ENCODE data around the gene DEFB114. TPM values are rescaled to one million over a fixed set of nuclear protein-coding genes. Genes with fewer than 3 reads are reported as not detected.
"Not testable (repeated sequence)": the region's sequence is repeated elsewhere in the genome, so short reads cannot be mapped to it uniquely, and the experiment has no call there.

DEFB114 gene, protein sequence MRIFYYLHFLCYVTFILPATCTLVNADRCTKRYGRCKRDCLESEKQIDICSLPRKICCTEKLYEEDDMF
- not detected for total RNA-seq

GRCh38 chr6:49964064-49964463, at the start of gene DEFB114:
TSS of gene DEFB114 (minus strand) at chr6:49964164. CDS start at chr6:49964105, 59 bp downstream.
- DNase-seq (ENCODE audit: low spot score), result no peak

DNA sequence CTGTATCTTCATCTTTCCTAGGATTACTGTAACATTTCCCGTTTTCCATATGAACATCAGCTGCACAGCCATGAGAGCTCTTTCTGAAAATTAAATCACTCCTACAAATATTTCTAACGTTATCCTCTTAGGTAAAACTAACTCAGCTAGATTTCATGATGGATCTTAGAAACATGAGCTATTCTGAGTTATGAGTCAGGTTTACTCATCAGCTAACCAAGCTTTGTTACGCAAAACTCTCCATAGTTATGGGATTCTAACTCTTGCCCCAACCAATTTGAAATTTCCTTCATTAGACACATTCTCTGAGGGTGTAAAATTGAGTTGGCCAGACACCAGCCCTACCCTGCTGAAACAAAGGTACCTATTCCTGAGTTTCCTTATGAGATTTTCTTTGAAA, 43.9 kb upstream of the DEFB114 start:
- DNase-seq (ENCODE audit: low spot score), result no peak

DNA sequence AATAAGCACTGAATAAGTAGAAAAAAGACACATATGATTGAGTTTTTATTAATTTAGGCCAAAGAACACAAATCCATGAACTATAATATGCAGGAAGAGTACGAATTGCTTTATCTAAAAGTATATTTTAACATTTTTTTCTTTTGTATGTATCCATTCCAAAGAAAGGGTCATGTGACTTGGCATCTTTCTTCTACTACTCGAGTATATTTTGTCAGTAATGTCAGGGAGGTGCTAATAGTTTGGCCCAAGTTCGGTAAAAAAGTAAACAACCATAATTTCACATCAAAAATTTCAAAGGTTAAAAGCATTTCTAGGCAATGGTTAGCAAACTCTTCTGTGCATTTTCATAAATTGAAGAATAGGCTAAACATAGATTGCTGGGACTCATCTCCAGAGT, 39.2 kb upstream of the DEFB114 start:
- DNase-seq (ENCODE audit: low spot score), result no peak

DNA sequence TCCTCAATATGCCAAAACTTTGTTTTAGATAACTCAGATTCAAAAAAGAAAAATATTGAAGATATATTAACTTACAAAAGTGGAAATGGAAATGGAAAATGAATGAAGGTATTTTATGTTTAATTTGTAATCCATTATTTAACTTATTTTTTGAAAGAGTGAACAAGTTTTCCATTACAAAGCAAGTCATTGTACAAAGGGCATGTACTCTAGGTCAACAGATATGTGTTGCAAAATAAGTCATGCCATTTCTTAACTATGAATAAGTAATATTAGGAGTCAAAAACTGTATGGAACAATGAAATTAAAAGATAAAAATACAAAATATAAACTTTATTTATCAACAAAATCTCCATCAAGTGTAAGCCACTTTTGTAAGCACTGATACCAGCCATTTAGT, 31.3 kb upstream of the DEFB114 start:
- no peak for DNase-seq (ENCODE audit: low spot score)

GRCh38 chr6:49988900-49989299, 24.9 kb upstream of the DEFB114 start:
- DNase-seq (ENCODE audit: low spot score), result no peak

GRCh38 chr6:49987749-49988148, 23.8 kb upstream of the DEFB114 start:
- DNase-seq (ENCODE audit: low spot score), result no peak

DNA sequence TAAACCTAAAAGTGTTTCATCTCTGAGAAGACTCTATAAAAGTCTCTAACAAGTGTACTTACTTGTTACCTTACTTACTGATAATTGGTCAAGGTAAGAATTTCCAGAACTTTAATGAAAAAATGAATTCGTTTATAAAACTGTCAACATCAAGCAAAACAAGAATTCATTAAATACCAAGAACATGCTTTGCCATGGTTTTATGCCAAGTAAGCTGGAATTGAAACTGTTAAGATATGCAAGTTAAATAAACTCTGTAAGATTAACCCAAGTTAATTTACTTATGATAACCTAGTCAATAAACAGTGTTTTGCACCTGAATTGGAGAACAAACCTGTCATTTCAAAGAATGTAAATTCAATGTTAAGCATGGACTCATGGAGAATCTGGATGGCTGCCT, 22.6 kb upstream of the DEFB114 start:
- no peak for DNase-seq (ENCODE audit: low spot score)

GRCh38 chr6:49982046-49982445, 18.1 kb upstream of the DEFB114 start:
- DNase-seq (ENCODE audit: low spot score), result no peak

DNA sequence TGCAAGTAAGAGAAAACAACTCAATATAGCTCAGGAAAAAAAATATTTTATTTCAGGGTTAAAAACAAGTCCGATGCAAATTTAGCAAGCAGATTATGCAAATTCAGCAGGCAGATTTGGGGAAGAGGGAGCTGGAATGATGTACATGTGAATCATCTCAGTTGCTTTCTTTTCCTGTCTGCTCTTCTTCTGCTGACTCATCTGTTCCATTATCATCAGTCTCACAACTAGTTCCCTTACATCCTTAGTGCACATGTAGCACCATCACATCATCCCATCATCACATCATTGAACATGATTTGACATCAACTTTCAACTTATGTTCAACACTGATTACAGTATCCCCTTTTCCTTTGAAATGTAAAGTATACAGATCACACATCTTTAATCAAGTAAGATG, 16.9 kb upstream of the DEFB114 start:
- no peak for DNase-seq (ENCODE audit: low spot score)

- DNase-seq (ENCODE audit: low spot score), result no peak
Measured at GRCh38 chr6:49979584-49979983, 15.6 kb upstream of the DEFB114 start.

GRCh38 chr6:49978332-49979226, 14.6 kb upstream of the DEFB114 start:
- DNase-seq (ENCODE audit: low spot score), result no peak

GRCh38 chr6:49969605-49970004, 5.6 kb upstream of the DEFB114 start, which contains the start of gene DEFB113:
TSS of gene DEFB113 (minus strand) at chr6:49969625. CDS start at chr6:49969625, 0 bp downstream.
- DNase-seq (ENCODE audit: low spot score), result no peak

DNA sequence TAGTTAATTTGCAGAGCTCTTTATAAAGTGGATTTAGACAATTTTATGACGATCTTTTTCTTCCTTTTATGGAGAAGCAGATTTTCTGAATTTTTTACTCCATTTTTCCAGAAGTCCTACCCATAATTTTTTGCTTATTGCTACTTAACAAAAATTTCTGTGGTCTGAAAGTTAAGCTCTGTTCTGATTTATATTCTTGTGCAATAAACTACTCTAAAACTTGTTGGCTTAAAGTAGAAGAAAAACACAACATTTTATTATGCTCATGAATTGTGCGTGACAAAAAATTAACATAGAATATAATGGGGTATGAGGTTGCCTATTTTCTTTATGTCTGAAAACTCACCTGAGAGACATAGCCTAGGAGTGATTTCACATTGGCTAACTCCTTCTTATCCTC, 2.9 kb upstream of the DEFB114 start:
- no peak for DNase-seq (ENCODE audit: low spot score)

- DNase-seq (ENCODE audit: low spot score), result no peak
Measured at GRCh38 chr6:49966334-49966733, 2.4 kb upstream of the DEFB114 start.

- DNase-seq (ENCODE audit: low spot score), result no peak
Measured at GRCh38 chr6:49958180-49958579, 5.8 kb downstream of the DEFB114 start.

DNA sequence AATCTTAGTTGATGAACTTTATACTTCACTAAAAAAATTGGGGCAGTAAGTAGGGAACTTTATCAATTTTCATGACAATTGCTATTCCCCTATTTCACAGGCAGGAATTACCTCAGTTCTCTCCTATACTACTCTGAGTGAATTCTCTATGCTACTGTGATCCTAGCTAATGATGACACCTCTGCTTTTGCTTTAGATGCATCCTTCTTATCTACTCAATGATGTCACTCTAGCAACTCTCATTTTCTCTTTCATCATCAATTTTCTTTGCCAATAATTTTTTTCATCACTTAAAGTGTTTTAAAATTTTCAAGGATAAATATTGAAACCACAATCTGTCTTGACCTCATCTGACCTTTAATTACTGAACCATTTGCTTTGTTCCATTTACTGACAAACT, 8.1 kb downstream of the DEFB114 start:
- DNase-seq (ENCODE audit: low spot score), result no peak

DNA sequence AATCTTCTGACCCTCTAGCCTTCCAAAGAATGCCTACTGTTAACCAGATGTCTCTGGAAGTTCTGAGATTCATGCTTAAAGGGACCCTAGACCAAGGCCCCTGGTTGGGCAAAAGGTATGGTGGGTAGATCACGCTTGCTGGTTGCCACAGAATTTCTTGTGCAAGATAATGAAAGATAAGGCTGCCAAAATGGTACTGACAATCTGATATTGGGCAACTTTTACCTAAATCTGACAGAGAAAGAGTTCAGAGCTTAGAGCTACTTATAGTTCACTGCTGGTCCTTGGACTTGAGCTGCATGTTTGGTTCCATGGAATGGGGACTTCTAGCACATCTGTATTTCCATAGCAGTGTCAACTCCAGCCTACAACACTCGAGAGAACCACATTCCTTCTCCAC, 12.0 kb downstream of the DEFB114 start:
- DNase-seq (ENCODE audit: low spot score), result no peak

GRCh38 chr6:49950415-49950751, 13.6 kb downstream of the DEFB114 start:
- no peak for DNase-seq (ENCODE audit: low spot score)

DNA sequence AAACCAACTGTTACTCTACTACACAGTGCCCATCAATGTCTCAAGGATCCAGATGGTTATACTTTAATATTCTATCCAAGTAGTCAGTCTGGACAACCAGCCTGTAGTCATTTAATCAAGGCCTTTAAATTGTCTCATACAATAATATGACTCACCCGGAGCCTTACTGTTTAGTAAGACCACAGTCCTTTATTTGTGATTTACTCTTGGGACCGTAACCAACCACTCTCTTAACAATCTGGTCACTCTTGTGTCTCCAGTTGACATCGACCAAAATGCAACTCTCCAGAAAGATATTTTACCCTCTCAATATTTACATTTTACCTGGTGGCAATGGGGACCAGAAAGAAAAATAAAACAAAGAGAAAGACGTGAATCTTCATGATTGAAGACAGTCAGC, 14.9 kb downstream of the DEFB114 start:
- DNase-seq (ENCODE audit: low spot score), result no peak

DNA sequence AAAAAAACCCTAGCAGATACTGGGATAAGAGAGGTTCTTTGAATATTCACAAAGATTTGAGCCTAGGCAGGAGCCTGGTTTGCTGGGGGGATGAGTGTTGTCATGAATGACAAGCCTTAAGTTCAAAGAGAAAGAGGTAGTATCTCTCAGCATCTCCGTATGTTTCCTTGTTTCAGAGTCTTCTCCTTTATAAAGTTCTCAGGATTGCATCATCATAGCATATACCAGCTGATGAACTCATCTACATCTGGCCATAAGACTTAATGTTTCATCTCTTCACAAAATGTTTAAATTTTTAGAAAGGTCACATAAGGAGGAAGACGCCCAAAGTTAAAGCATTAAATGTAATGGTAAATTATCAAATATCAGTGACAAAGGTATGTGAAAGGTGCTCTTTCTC, 17.1 kb downstream of the DEFB114 start:
- DNase-seq (ENCODE audit: low spot score), result no peak

DNA sequence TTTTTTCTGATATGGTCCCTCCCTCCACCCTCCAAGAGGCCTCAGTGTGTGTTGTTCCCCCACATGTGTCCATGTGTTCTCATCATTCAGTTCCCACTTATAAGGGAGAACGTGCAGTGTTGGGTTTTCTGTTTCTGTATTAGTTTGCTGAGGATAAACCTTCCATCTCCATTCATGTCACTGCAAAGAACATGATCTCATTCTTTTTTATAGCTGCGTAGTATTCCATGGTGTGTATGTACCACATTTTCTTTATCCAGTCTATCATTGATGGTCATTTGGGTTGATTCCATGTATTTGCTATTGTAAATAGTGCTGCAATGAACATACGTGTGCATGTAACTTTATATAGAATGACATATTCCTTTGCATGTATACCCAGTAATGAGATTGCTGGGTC, 19.9 kb downstream of the DEFB114 start:
- not testable (repeated sequence) for DNase-seq (ENCODE audit: low spot score)

- DNase-seq (ENCODE audit: low spot score), result no peak
Measured at GRCh38 chr6:49939993-49940498, 23.9 kb downstream of the DEFB114 start.

DNA sequence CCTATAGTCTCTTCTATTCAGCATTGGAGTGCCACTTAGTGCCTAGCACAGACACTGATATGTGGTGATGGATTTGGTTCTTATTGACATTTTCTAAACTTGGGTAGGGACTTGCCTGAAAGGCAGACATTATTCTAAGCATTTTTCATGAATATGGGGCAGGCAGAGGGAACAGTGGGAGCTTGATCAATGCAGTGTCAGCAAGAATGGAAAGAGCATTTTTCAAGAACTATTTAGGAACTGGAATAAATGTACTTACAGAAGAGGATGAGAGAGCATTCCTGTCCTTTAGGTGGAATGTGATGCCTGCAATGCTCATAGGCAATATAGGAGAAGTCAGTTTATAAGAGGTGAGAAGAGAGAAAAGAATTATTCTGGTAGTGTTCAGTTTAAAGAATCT, 26.2 kb downstream of the DEFB114 start:
- no peak for DNase-seq (ENCODE audit: low spot score)
